Smooth muscle cell (in vitro differentiated cells): Measurements from ENCODE around the gene SCARB2. TPM values are rescaled to one million over a fixed set of nuclear protein-coding genes. Genes with fewer than 3 reads are reported as not detected.

Source experiments
- DNase-seq: peaks from one replicate; lab custom pipeline; 2025; ENCODE audit not compliant: unreplicated experiment; lab: John Stamatoyannopoulos, UW
- H2AFZ ChIP-seq: fragments of 200-600 bp; sonication (generic); 2 replicates; pipeline ENCODE4 v1.6.0; 2016; ENCODE audit warnings: antibody characterized with exemption, low read depth, mild to moderate bottlenecking
- H3F3A ChIP-seq: fragments of 200-600 bp; sonication (generic); 2 replicates; pipeline ENCODE4 v1.6.0; 2017; ENCODE audit warnings: antibody characterized with exemption, low read depth
- H3K27ac ChIP-seq: fragments of 200-600 bp; sonication (generic); 2 replicates; pipeline ENCODE4 v1.5.1; 2016; ENCODE audit warnings: low read depth, mild to moderate bottlenecking
- H3K27me3 ChIP-seq: fragments of 200-600 bp; sonication (generic); 2 replicates; pipeline ENCODE4 v1.6.1; 2016; ENCODE audit warnings: low read depth, mild to moderate bottlenecking
- H3K36me3 ChIP-seq: fragments of 200-600 bp; sonication (generic); 2 replicates; pipeline ENCODE4 v1.5.1; 2016; ENCODE audit warnings: low read depth
- H3K4me1 ChIP-seq: fragments of 200-600 bp; sonication (generic); 2 replicates; pipeline ENCODE4 v1.5.1; 2016; ENCODE audit warnings: low read depth
- H3K4me2 ChIP-seq: fragments of 200-600 bp; sonication (generic); 2 replicates; pipeline ENCODE4 v1.6.0; 2016; ENCODE audit warnings: mild to moderate bottlenecking
- H3K4me3 ChIP-seq: fragments of 200-600 bp; sonication (generic); 2 replicates; pipeline ENCODE4 v1.5.1; 2016; ENCODE audit warnings: mild to moderate bottlenecking
- H3K79me2 ChIP-seq: fragments of 200-600 bp; sonication (generic); 2 replicates; pipeline ENCODE4 v1.6.0; 2016; ENCODE audit warnings: low read depth, mild to moderate bottlenecking
- H3K9ac ChIP-seq: fragments of 200-600 bp; sonication (generic); 2 replicates; pipeline ENCODE4 v1.6.0; 2016; ENCODE audit warnings: low read depth
- H3K9me3 ChIP-seq: fragments of 200-600 bp; sonication (generic); replicated peaks from 2 replicates; pipeline ENCODE4 v1.5.1; 2016; ENCODE audit warnings: low read depth
- H4K20me1 ChIP-seq: fragments of 200-600 bp; sonication (generic); 2 replicates; pipeline ENCODE4 v1.6.0; 2016; ENCODE audit warnings: low read depth
- CTCF ChIP-seq: fragments of 200-600 bp; sonication (generic); IDR thresholded peaks from 2 replicates; pipeline ENCODE4 v1.5.1; 2017; ENCODE audit warnings: borderline replicate concordance, mild to moderate bottlenecking, antibody characterized with exemption; ENCODE audit not compliant: insufficient read depth, poor library complexity, severe bottlenecking
- WGBS: methylation state at CpG from one replicate; pipeline ENCODE4 v1.1.7; 2016; ENCODE audit warnings: low lambda C conversion rate; 5-methylcytosine and 5-hydroxymethylcytosine counted together
- polyA plus RNA-seq: library from polyadenylated mRNA; unstranded; fragments of >200 nt; fragmentation: Nextera tagmentation; extraction: Ambion mirVana; gene quantifications from 2 replicates; pipeline ENCODE4 v1.2.1, GENCODE V29; 2016
- total RNA-seq: library from RNA; depleted of rRNA; stranded (reverse); fragments of >200 nt; gene quantifications from 2 replicates; pipeline ENCODE4 v1.2.3, GENCODE V29; 2014

SCARB2 gene
- total and polyA plus RNA-seq, 2 experiments from 2014 or later = 162 to 270 TPM

GRCh38 chr4:76208005-76208765, 5.4 kb downstream of the SCARB2 start:
- Histone ChIP-seq H2AFZ (no peak overlapping the region), H4K20me1 (peaks cover 42% of the 10 kb centered on the region), H3K79me2 (peaks cover 96% of the 10 kb centered on the region), H3K27ac (peak overlapping the region; percentile 96), H3K9me3 (no peaks in the 10 kb centered on the region), H3K4me2 (peak overlapping the region; percentile 80), H3K9ac (peak overlapping the region; percentile 80), H3F3A (peaks cover 13% of the 10 kb centered on the region), H3K4me1 (peaks cover 57% of the 10 kb centered on the region), H3K36me3 (no peaks in the 10 kb centered on the region), H3K4me3 (peak overlapping the region; percentile 36), H3K27me3 (no peaks in the 10 kb centered on the region)
- 43% methylated on average over 9 of the region's 9 CpGs for WGBS
- TF ChIP-seq CTCF = no peak
- DNase-seq = no peak

GRCh38 chr4:76207549-76207948, 6.1 kb downstream of the SCARB2 start:
- no peak for TF ChIP-seq CTCF
- Histone ChIP-seq H3K4me2 (peak overlapping the region; percentile 80), H3F3A (peaks cover 13% of the 10 kb centered on the region), H3K79me2 (peaks cover 96% of the 10 kb centered on the region), H3K4me3 (peak overlapping the region; percentile 36), H3K36me3 (no peaks in the 10 kb centered on the region), H3K27ac (peak overlapping the region; percentile 96), H2AFZ (no peak overlapping the region), H3K27me3 (no peaks in the 10 kb centered on the region), H3K9me3 (no peaks in the 10 kb centered on the region), H3K9ac (peak overlapping the region; percentile 80), H4K20me1 (peaks cover 42% of the 10 kb centered on the region), H3K4me1 (peaks cover 54% of the 10 kb centered on the region)
- no peak for DNase-seq

- Histone ChIP-seq H3K27ac (peak overlapping the region; percentile 96), H3K4me3 (no peak overlapping the region), H3K79me2 (peaks cover 96% of the 10 kb centered on the region), H3K36me3 (no peaks in the 10 kb centered on the region), H3K9ac (peak overlapping the region; percentile 80), H4K20me1 (peaks cover 31% of the 10 kb centered on the region), H3K27me3 (no peaks in the 10 kb centered on the region), H2AFZ (peak overlapping the region; percentile 12), H3K9me3 (no peaks in the 10 kb centered on the region), H3K4me1 (peaks cover 43% of the 10 kb centered on the region), H3F3A (peaks cover 13% of the 10 kb centered on the region), H3K4me2 (peak overlapping the region; percentile 80)
- WGBS = 29% methylated on average over 7 of the region's 7 CpGs
- TF ChIP-seq CTCF = no peak
- no peak for DNase-seq
These were observed 7.2 kb downstream of the SCARB2 start for GRCh38 chr4:76206222-76206942.

- H3K4me3 ChIP-seq = no peak overlapping the region
- no peaks in the 10 kb centered on the region for H3K36me3 ChIP-seq
- peaks cover 96% of the 10 kb centered on the region for H3K79me2 ChIP-seq
- peak overlapping the region; percentile 80 for H3K4me2 ChIP-seq
- DNase-seq = no peak
- peaks cover 35% of the 10 kb centered on the region for H3K4me1 ChIP-seq
- H2AFZ ChIP-seq = no peak overlapping the region
- TF ChIP-seq CTCF = no peak
- H3F3A ChIP-seq = peaks cover 20% of the 10 kb centered on the region
- H4K20me1 ChIP-seq = peaks cover 26% of the 10 kb centered on the region
- peak overlapping the region; percentile 80 for H3K9ac ChIP-seq
- no peaks in the 10 kb centered on the region for H3K9me3 ChIP-seq
- no peaks in the 10 kb centered on the region for H3K27me3 ChIP-seq
- peak overlapping the region; percentile 96 for H3K27ac ChIP-seq
These were observed 8.1 kb downstream of the SCARB2 start for GRCh38 chr4:76205476-76205875.
